HG03460 (cell line): ENCODE results near the gene SCYGR6.
"Not testable (repeated sequence)": the region's sequence is repeated elsewhere in the genome, so short reads cannot be mapped to it uniquely, and the experiment has no call there.

Experiments used
- ATAC-seq: cut with Tn5 transposase; IDR thresholded peaks from one replicate; pipeline ENCODE4 v1.9.1; 2021; ENCODE audit not compliant: unreplicated experiment

Gene SCYGR6

GRCh38 chr2:227724394-227725039 lies at the start of gene SCYGR6:
TSS of gene SCYGR6 (minus strand) at chr2:227724757. CDS start at chr2:227724757, 0 bp downstream.
- ATAC-seq, result no peak

GRCh38 chr2:227774011-227774624 lies 49.6 kb upstream of the SCYGR6 start:
- no peak for ATAC-seq

GRCh38 chr2:227772932-227773331 lies 48.4 kb upstream of the SCYGR6 start:
- no peak for ATAC-seq

- no peak for ATAC-seq
Measured at GRCh38 chr2:227772197-227772661, 47.7 kb upstream of the SCYGR6 start.

- ATAC-seq, result no peak
Measured at GRCh38 chr2:227767830-227768229, 43.3 kb upstream of the SCYGR6 start.

- peak; percentile 100 for ATAC-seq
Measured at GRCh38 chr2:227766373-227766883, 41.9 kb upstream of the SCYGR6 start.

- no peak for ATAC-seq
Measured at GRCh38 chr2:227765788-227766372, 41.3 kb upstream of the SCYGR6 start.

GRCh38 chr2:227761740-227762476 lies 37.4 kb upstream of the SCYGR6 start:
- ATAC-seq, result no peak

GRCh38 chr2:227759411-227760118 lies 35.0 kb upstream of the SCYGR6 start:
- ATAC-seq, result no peak

GRCh38 chr2:227756261-227756660 lies 31.7 kb upstream of the SCYGR6 start:
- ATAC-seq, result not testable (repeated sequence)

- no peak for ATAC-seq
Measured at GRCh38 chr2:227748079-227748478, 23.5 kb upstream of the SCYGR6 start.

- ATAC-seq, result no peak
Measured at GRCh38 chr2:227745594-227745993, 21.0 kb upstream of the SCYGR6 start, which contains the start of gene SCYGR8. TSS of gene SCYGR8 (plus strand) at chr2:227745894. CDS start at chr2:227745894, 0 bp downstream.

GRCh38 chr2:227740705-227741104 lies 16.1 kb upstream of the SCYGR6 start:
- ATAC-seq, result not testable (repeated sequence)

- ATAC-seq, result no peak
Measured at GRCh38 chr2:227739351-227739750, 14.8 kb upstream of the SCYGR6 start.

- no peak for ATAC-seq
Measured at GRCh38 chr2:227728035-227728434, 3.5 kb upstream of the SCYGR6 start, which contains the start of gene SCYGR7. TSS of gene SCYGR7 (plus strand) at chr2:227728335. CDS start at chr2:227728335, 0 bp downstream.

GRCh38 chr2:227722821-227723220 lies 1.7 kb downstream of the SCYGR6 start:
- ATAC-seq, result not testable (repeated sequence)

GRCh38 chr2:227720680-227721079 lies 3.9 kb downstream of the SCYGR6 start:
- no peak for ATAC-seq

GRCh38 chr2:227719641-227720040 lies 4.9 kb downstream of the SCYGR6 start:
- ATAC-seq, result no peak

- no peak for ATAC-seq
Measured at GRCh38 chr2:227717687-227718567, 6.6 kb downstream of the SCYGR6 start, which contains the start of gene SLC19A3. TSS of gene SLC19A3 (minus strand) at chr2:227718028. CDS start at chr2:227702318, 15,710 bp downstream.
